ENCODE data around the gene CPVL.

Gene CPVL

DNA sequence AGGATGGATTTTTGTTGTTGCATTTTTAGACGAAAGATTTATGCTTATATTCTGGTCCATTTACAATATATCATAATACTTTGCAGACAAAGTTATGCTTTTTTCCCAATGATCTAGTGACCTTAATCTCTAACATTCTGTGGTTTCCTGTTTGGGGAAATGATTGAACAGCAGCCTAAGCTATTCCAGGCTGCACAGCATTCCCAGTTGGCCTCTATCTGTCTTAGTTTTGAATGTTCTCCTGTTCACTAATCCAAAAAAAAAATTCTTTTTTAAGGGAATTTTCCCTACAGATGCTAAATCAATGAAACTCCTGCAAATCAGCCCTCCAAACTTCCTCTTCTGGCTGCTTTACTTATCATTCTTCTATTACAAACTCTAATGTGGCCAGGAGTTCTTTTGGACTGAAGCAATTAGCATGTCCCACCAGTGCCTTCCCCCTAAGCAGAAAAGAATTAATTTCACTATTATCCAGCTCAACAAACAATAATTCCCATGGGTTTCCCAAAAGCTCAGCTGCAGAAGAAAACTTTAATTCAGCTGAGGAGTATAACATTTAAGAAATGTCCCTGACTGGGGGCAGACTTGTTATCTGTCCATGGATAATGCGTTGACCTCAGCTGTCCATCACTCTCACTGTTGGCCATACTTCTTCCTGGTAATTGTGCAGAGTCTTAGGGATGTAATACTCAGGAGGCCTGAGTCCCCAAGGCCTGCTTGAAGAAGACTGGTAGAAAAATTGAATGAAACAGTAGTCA is 106.3 kb downstream of the CPVL start:
- H3K36me3 ChIP-seq (replicated peaks; ENCODE audit: low read depth, low read length), result no peaks in the 10 kb centered on the region
- peaks cover 4% of the 10 kb centered on the region; the same call in 1 of the 2 replicates for H3K4me1 ChIP-seq (ENCODE audit: low read length)
- H2AFZ ChIP-seq (ENCODE audit: low read depth, low read length), result no peak overlapping the region
- no peak overlapping the region for H3K4me3 ChIP-seq (ENCODE audit: low read length)
- H3K9me3 ChIP-seq (ENCODE audit: insufficient read depth, low read length), result no peaks in the 10 kb centered on the region
- H3K27me3 ChIP-seq (ENCODE audit: low read depth, low read length), result peaks cover 19% of the 10 kb centered on the region; the same call in 1 of the 2 replicates
- no peaks in the 10 kb centered on the region for H4K20me1 ChIP-seq (ENCODE audit: insufficient read depth, low read length)
- H3K79me2 ChIP-seq (ENCODE audit: low read length), result no peaks in the 10 kb centered on the region
- no peak for TF ChIP-seq EZH2phosphoT487 (IDR thresholded peaks at IDR 0.05; ENCODE audit: low read depth)
- TF ChIP-seq, protein P1, sequence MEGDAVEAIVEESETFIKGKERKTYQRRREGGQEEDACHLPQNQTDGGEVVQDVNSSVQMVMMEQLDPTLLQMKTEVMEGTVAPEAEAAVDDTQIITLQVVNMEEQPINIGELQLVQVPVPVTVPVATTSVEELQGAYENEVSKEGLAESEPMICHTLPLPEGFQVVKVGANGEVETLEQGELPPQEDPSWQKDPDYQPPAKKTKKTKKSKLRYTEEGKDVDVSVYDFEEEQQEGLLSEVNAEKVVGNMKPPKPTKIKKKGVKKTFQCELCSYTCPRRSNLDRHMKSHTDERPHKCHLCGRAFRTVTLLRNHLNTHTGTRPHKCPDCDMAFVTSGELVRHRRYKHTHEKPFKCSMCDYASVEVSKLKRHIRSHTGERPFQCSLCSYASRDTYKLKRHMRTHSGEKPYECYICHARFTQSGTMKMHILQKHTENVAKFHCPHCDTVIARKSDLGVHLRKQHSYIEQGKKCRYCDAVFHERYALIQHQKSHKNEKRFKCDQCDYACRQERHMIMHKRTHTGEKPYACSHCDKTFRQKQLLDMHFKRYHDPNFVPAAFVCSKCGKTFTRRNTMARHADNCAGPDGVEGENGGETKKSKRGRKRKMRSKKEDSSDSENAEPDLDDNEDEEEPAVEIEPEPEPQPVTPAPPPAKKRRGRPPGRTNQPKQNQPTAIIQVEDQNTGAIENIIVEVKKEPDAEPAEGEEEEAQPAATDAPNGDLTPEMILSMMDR (IDR thresholded peaks at IDR 0.05; ENCODE audit: low read depth, low read length), result no peak
- H3K4me2 ChIP-seq (ENCODE audit: low read length), result no peak overlapping the region
- H3K9ac ChIP-seq (ENCODE audit: low read length), result no peak overlapping the region
- H3K27ac ChIP-seq (ENCODE audit: low read length), result no peak overlapping the region

DNA sequence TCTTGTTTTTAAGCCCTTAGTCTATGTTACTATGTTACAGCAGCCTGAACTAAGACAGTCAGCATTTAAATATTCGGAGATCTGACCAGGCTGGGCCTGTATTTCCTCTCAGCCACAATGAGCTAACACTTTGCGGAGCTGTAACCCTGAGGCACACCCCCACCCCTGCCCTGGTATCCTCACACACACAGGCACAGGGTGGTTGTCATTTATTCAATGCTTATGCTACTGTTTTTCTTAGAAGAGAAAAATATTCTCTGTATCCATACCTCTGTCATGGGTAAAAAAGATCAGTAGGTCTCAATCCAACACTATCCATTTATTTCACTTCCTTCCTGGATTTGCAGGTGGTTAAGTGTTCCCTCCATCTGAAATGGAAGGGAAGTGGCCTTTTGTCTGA is 107.9 kb downstream of the CPVL start:
- H3K4me2 ChIP-seq (ENCODE audit: low read length), result no peak overlapping the region
- H3K79me2 ChIP-seq (ENCODE audit: low read length), result no peaks in the 10 kb centered on the region
- H3K9ac ChIP-seq (ENCODE audit: low read length), result no peak overlapping the region
- no peak overlapping the region for H2AFZ ChIP-seq (ENCODE audit: low read depth, low read length)
- peaks cover 18% of the 10 kb centered on the region for H3K27me3 ChIP-seq (ENCODE audit: low read depth, low read length)
- H3K4me3 ChIP-seq (ENCODE audit: low read length), result no peak overlapping the region
- H3K27ac ChIP-seq (ENCODE audit: low read length), result no peak overlapping the region
- H3K4me1 ChIP-seq (ENCODE audit: low read length), result peaks cover 4% of the 10 kb centered on the region; the same call in 1 of the 2 replicates
- no peak for TF ChIP-seq EZH2phosphoT487 (IDR thresholded peaks at IDR 0.05; ENCODE audit: low read depth)
- TF ChIP-seq, protein P1 (IDR thresholded peaks at IDR 0.05; ENCODE audit: low read depth, low read length), result no peak
- no peaks in the 10 kb centered on the region for H3K36me3 ChIP-seq (replicated peaks; ENCODE audit: low read depth, low read length)
- H4K20me1 ChIP-seq (ENCODE audit: insufficient read depth, low read length), result no peaks in the 10 kb centered on the region
- no peaks in the 10 kb centered on the region for H3K9me3 ChIP-seq (ENCODE audit: insufficient read depth, low read length)

DNA sequence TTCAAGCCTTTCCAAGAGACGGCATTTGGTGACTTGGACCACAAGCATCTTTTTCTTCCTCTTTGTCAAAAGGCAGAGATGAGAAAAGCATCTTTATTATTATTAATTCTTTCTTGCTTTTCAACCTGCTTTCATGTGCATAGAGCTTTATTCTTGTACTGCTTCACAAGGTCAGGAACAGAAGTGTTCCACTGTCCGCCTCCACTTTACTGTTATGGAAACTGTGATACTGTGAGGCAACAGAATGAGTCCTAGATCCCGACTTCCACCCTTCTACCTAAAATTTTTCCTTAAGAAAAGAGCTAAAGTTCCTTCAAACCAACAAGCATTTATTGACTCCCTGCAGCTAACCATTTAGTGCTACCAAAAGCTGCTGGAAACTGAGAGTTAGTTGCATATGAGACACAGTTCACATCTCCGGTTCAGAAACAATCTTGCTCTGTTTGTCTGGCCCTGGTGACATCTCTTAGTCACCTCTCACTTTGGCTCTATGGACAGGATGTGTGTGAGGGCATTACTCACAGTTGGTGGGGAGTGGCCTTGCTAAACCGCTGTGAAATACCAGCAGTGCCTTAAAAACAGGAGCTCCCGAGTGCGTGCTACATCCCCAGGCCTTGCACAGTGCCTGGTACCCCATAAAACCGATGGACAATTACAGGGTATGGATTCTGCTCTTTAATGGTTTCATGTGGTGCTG is 111.1 kb downstream of the CPVL start:
- H3K36me3 ChIP-seq (replicated peaks; ENCODE audit: low read depth, low read length), result no peaks in the 10 kb centered on the region
- H4K20me1 ChIP-seq (ENCODE audit: insufficient read depth, low read length), result no peaks in the 10 kb centered on the region
- no peak overlapping the region for H3K9ac ChIP-seq (ENCODE audit: low read length)
- H3K4me3 ChIP-seq (ENCODE audit: low read length), result no peak overlapping the region
- H3K9me3 ChIP-seq (ENCODE audit: insufficient read depth, low read length), result no peaks in the 10 kb centered on the region
- no peak for TF ChIP-seq EZH2phosphoT487 (IDR thresholded peaks at IDR 0.05; ENCODE audit: low read depth)
- TF ChIP-seq, protein P1 (IDR thresholded peaks at IDR 0.05; ENCODE audit: low read depth, low read length), result no peak
- H3K4me2 ChIP-seq (ENCODE audit: low read length), result no peak overlapping the region
- H3K79me2 ChIP-seq (ENCODE audit: low read length), result no peaks in the 10 kb centered on the region
- H3K4me1 ChIP-seq (ENCODE audit: low read length), result peaks cover 4% of the 10 kb centered on the region; the same call in 1 of the 2 replicates
- no peak overlapping the region for H3K27ac ChIP-seq (ENCODE audit: low read length)
- H2AFZ ChIP-seq (ENCODE audit: low read depth, low read length), result no peak overlapping the region
- peaks cover 8% of the 10 kb centered on the region for H3K27me3 ChIP-seq (ENCODE audit: low read depth, low read length)

DNA sequence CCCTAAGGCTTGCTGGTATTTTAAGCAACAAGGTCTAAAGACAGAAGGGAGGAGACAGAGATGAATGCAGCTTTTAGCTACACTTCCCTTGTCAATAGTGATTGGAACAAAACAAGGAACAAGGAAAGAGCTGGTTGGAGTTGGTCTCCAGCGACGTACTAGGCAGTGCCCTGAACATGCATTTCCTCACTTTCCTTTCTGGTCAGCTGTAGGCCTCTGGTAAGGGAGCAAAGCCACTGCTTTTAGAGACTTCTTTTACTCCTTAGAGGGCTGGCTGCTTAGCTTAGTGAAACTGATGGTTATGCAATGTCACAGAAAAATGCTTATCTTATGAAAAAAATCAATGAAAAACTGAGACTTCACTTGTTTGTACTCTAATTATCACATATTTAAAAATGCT is 112.8 kb downstream of the CPVL start:
- H3K36me3 ChIP-seq (replicated peaks; ENCODE audit: low read depth, low read length), result no peaks in the 10 kb centered on the region
- H3K27me3 ChIP-seq (ENCODE audit: low read depth, low read length), result no peaks in the 10 kb centered on the region; the same call in 1 of the 2 replicates
- H3K4me1 ChIP-seq (ENCODE audit: low read length), result peaks cover 4% of the 10 kb centered on the region; the same call in 1 of the 2 replicates
- H3K79me2 ChIP-seq (ENCODE audit: low read length), result no peaks in the 10 kb centered on the region
- no peak for TF ChIP-seq EZH2phosphoT487 (IDR thresholded peaks at IDR 0.05; ENCODE audit: low read depth)
- TF ChIP-seq, protein P1 (IDR thresholded peaks at IDR 0.05; ENCODE audit: low read depth, low read length), result no peak
- no peak overlapping the region for H3K4me2 ChIP-seq (ENCODE audit: low read length)
- H3K9ac ChIP-seq (ENCODE audit: low read length), result no peak overlapping the region
- H2AFZ ChIP-seq (ENCODE audit: low read depth, low read length), result no peak overlapping the region
- H4K20me1 ChIP-seq (ENCODE audit: insufficient read depth, low read length), result no peaks in the 10 kb centered on the region
- no peak overlapping the region for H3K4me3 ChIP-seq (ENCODE audit: low read length)
- H3K27ac ChIP-seq (ENCODE audit: low read length), result no peak overlapping the region
- H3K9me3 ChIP-seq (ENCODE audit: insufficient read depth, low read length), result no peaks in the 10 kb centered on the region

All from OCI-LY3 (cell line).